ENCODE measurements around the gene VSIR. TPM values are rescaled to one million over a fixed set of nuclear protein-coding genes. Genes with fewer than 3 reads are reported as not detected.

Gene VSIR
- polyA plus RNA-seq, 1 of the 3 experiments (the other 2 are of a cell fraction), result 11.3 TPM

DNA sequence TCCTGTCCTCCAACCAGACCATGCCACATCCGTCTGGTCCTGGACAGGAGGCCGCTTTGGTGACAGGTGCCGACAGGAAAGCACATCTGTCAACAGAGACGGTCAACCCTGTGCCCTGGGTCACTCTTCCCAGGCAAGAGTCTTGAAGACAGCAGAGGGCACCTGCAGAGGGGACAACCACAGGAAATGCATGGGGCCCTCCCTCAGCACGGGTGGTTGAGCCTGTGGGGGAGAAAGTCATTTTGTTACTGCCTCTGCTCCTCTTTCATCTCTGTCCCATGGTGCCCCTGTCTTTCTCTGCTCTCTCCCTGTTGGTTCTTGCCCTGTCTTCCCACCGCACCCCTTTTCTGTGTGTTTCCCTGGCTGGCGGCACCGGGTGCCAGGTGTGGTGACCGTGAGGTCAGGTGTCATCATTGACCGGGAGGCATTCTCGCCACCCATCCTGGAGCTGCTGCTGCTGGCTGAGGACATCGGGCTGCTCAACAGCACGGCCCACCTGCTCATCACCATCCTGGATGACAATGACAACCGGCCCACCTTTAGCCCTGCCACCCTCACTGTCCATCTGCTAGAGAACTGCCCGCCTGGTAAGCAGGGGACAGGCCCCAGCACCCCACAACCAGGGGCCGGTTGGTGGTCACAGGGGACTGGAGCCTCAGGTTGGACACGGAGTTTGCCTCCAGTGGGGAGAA is 17.6 kb upstream of the VSIR start:
- H3K36me3 ChIP-seq (replicated peaks in 1 of 2; ENCODE audit: control insufficient read depth in 1 of 2, insufficient read depth in 2 of 2, low read length in 1 of 2), result no peaks in the 10 kb centered on the region
- TF ChIP-seq, protein P1, sequence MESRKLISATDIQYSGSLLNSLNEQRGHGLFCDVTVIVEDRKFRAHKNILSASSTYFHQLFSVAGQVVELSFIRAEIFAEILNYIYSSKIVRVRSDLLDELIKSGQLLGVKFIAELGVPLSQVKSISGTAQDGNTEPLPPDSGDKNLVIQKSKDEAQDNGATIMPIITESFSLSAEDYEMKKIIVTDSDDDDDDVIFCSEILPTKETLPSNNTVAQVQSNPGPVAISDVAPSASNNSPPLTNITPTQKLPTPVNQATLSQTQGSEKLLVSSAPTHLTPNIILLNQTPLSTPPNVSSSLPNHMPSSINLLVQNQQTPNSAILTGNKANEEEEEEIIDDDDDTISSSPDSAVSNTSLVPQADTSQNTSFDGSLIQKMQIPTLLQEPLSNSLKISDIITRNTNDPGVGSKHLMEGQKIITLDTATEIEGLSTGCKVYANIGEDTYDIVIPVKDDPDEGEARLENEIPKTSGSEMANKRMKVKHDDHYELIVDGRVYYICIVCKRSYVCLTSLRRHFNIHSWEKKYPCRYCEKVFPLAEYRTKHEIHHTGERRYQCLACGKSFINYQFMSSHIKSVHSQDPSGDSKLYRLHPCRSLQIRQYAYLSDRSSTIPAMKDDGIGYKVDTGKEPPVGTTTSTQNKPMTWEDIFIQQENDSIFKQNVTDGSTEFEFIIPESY (IDR thresholded peaks at IDR 0.05; ENCODE audit: borderline replicate concordance, low read depth), result no peak
- TF ChIP-seq NRF1 (IDR thresholded peaks at IDR 0.05; ENCODE audit: low read depth, low read length), result no peak
- TF ChIP-seq, protein P2, sequence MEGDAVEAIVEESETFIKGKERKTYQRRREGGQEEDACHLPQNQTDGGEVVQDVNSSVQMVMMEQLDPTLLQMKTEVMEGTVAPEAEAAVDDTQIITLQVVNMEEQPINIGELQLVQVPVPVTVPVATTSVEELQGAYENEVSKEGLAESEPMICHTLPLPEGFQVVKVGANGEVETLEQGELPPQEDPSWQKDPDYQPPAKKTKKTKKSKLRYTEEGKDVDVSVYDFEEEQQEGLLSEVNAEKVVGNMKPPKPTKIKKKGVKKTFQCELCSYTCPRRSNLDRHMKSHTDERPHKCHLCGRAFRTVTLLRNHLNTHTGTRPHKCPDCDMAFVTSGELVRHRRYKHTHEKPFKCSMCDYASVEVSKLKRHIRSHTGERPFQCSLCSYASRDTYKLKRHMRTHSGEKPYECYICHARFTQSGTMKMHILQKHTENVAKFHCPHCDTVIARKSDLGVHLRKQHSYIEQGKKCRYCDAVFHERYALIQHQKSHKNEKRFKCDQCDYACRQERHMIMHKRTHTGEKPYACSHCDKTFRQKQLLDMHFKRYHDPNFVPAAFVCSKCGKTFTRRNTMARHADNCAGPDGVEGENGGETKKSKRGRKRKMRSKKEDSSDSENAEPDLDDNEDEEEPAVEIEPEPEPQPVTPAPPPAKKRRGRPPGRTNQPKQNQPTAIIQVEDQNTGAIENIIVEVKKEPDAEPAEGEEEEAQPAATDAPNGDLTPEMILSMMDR (IDR thresholded peaks at IDR 0.05), result no peak
- no peak for TF ChIP-seq FOSL2 (IDR thresholded peaks at IDR 0.05; ENCODE audit: borderline replicate concordance, low read depth)
- no peak overlapping the region for H3K4me3 ChIP-seq (ENCODE audit: low read depth in 2 of 2, low read length in 1 of 2)
- H3K79me2 ChIP-seq (ENCODE audit: insufficient read depth), result no peaks in the 10 kb centered on the region
- no peak overlapping the region for H3K9ac ChIP-seq
- no peaks in the 10 kb centered on the region for H3F3A ChIP-seq (replicated peaks; ENCODE audit: insufficient read depth)
- H2AFZ ChIP-seq (ENCODE audit: low read depth), result no peak overlapping the region
- H3K27ac ChIP-seq (ENCODE audit: low read depth in 2 of 2, low read length in 1 of 2), result no peak overlapping the region
- H3K4me1 ChIP-seq (ENCODE audit: control insufficient read depth in 1 of 2, insufficient read depth in 2 of 2, low read depth in 1 of 2, low read length in 1 of 2), result no peaks in the 10 kb centered on the region
- ChIA-PET POLR2A (no interaction called here), CTCF (interaction anchor here (1.4 kb wide), 1 partner anchor 105 kb away, joined by 4 read pairs; no protein-coding TSS in a partner anchor)
- no peaks in the 10 kb centered on the region for H3K27me3 ChIP-seq (ENCODE audit: insufficient read depth)
- no peaks in the 10 kb centered on the region for H3K9me2 ChIP-seq
- no peaks in the 10 kb centered on the region for H4K20me1 ChIP-seq (ENCODE audit: insufficient read depth)
- H3K9me3 ChIP-seq, result no peaks in the 10 kb centered on the region
- WGBS (ENCODE audit: low lambda C conversion rate), result 66% methylated on average over 10 of the region's 17 CpGs
- H3K4me2 ChIP-seq, result no peak overlapping the region
- DNase-seq, result no peak

DNA sequence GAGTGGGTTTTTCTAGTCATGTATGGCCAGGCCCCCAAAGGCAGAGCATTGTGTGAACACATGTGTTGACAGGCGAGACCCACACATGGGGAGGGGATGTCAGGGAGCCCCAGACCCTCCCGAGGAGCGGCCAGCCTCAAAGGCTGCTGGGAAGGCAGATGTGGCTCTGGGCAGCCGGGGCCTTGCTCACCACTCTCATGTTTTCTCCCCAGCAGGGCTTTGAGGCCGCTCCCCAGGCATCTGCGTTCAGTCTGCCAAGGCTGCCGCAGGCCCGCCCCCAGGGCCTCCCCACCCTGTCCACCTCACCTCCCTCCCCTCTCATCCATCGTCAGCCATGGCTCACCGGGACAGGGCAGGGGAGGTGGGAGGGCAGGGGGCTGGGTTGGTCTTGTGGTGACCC is 16.6 kb upstream of the VSIR start:
- 77% methylated on average over 10 of the region's 10 CpGs for WGBS (ENCODE audit: low lambda C conversion rate)
- H3K9ac ChIP-seq, result no peak overlapping the region
- H3K27me3 ChIP-seq (ENCODE audit: insufficient read depth), result no peaks in the 10 kb centered on the region
- H3F3A ChIP-seq (replicated peaks; ENCODE audit: insufficient read depth), result no peaks in the 10 kb centered on the region
- H4K20me1 ChIP-seq (ENCODE audit: insufficient read depth), result no peaks in the 10 kb centered on the region
- POLR2A ChIA-PET, result no interaction called here
- H3K4me3 ChIP-seq (ENCODE audit: low read depth in 2 of 2, low read length in 1 of 2), result no peak overlapping the region
- H3K9me2 ChIP-seq, result no peaks in the 10 kb centered on the region
- H3K9me3 ChIP-seq, result no peaks in the 10 kb centered on the region
- H2AFZ ChIP-seq (ENCODE audit: low read depth), result no peak overlapping the region
- H3K36me3 ChIP-seq (replicated peaks in 1 of 2; ENCODE audit: control insufficient read depth in 1 of 2, insufficient read depth in 2 of 2, low read length in 1 of 2), result no peaks in the 10 kb centered on the region
- CTCF ChIA-PET, result no interaction called here
- no peaks in the 10 kb centered on the region for H3K79me2 ChIP-seq (ENCODE audit: insufficient read depth)
- no peak overlapping the region for H3K27ac ChIP-seq (ENCODE audit: low read depth in 2 of 2, low read length in 1 of 2)
- H3K4me2 ChIP-seq, result no peak overlapping the region
- no peak for DNase-seq
- no peaks in the 10 kb centered on the region for H3K4me1 ChIP-seq (ENCODE audit: control insufficient read depth in 1 of 2, insufficient read depth in 2 of 2, low read depth in 1 of 2, low read length in 1 of 2)
- TF ChIP-seq NRF1 (IDR thresholded peaks at IDR 0.05; ENCODE audit: low read depth, low read length), result no peak
- no peak for TF ChIP-seq EP300 (IDR thresholded peaks at IDR 0.05; ENCODE audit: borderline replicate concordance in 1 of 2, low read depth in 1 of 2, low read length in 1 of 2)
- TF ChIP-seq, protein P3, sequence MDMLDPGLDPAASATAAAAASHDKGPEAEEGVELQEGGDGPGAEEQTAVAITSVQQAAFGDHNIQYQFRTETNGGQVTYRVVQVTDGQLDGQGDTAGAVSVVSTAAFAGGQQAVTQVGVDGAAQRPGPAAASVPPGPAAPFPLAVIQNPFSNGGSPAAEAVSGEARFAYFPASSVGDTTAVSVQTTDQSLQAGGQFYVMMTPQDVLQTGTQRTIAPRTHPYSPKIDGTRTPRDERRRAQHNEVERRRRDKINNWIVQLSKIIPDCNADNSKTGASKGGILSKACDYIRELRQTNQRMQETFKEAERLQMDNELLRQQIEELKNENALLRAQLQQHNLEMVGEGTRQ (IDR thresholded peaks at IDR 0.05; ENCODE audit: borderline replicate concordance, low read depth, low read length), result no peak
- TF ChIP-seq YY1 (IDR thresholded peaks at IDR 0.05; ENCODE audit: low read depth), result no peak
- TF ChIP-seq, protein P2 (IDR thresholded peaks at IDR 0.05), result no peak
- no peak for TF ChIP-seq FOXM1 (IDR thresholded peaks at IDR 0.05; ENCODE audit: low read depth)
- TF ChIP-seq CHD2 (IDR thresholded peaks at IDR 0.05; ENCODE audit: low read length, partially characterized antibody), result no peak
- TF ChIP-seq EZH2phosphoT487 (IDR thresholded peaks at IDR 0.05; ENCODE audit: borderline replicate concordance, low read depth), result no peak
- TF ChIP-seq, protein P4, sequence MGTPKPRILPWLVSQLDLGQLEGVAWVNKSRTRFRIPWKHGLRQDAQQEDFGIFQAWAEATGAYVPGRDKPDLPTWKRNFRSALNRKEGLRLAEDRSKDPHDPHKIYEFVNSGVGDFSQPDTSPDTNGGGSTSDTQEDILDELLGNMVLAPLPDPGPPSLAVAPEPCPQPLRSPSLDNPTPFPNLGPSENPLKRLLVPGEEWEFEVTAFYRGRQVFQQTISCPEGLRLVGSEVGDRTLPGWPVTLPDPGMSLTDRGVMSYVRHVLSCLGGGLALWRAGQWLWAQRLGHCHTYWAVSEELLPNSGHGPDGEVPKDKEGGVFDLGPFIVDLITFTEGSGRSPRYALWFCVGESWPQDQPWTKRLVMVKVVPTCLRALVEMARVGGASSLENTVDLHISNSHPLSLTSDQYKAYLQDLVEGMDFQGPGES (IDR thresholded peaks at IDR 0.05; ENCODE audit: low read depth, low read length), result no peak
- no peak for TF ChIP-seq SMC3 (IDR thresholded peaks at IDR 0.05; ENCODE audit: low read depth, low read length)
- no peak for TF ChIP-seq GATA2 (CRISPR knock-in tag; IDR thresholded peaks at IDR 0.05)
- TF ChIP-seq GABPA (IDR thresholded peaks at IDR 0.05; ENCODE audit: low read depth), result no peak
- no peak for TF ChIP-seq RFX5 (IDR thresholded peaks at IDR 0.05; ENCODE audit: low read length)
